Stimulated activated CD8-positive, alpha-beta memory T cell treated with anti-CD3 and anti-CD28 coated beads, Interleukin-15, amount 100 ng/mL, for 4 hours (primary cell): ENCODE data around the gene MCAM.

ENCODE experiments used
- DNase-seq, 2 donors: peaks; one replicate each; pipeline ENCODE4 v3.0.0-alpha.2; 2020; ENCODE audit warnings: low read depth in 2 of 2

The MCAM gene, protein sequence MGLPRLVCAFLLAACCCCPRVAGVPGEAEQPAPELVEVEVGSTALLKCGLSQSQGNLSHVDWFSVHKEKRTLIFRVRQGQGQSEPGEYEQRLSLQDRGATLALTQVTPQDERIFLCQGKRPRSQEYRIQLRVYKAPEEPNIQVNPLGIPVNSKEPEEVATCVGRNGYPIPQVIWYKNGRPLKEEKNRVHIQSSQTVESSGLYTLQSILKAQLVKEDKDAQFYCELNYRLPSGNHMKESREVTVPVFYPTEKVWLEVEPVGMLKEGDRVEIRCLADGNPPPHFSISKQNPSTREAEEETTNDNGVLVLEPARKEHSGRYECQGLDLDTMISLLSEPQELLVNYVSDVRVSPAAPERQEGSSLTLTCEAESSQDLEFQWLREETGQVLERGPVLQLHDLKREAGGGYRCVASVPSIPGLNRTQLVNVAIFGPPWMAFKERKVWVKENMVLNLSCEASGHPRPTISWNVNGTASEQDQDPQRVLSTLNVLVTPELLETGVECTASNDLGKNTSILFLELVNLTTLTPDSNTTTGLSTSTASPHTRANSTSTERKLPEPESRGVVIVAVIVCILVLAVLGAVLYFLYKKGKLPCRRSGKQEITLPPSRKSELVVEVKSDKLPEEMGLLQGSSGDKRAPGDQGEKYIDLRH

DNA sequence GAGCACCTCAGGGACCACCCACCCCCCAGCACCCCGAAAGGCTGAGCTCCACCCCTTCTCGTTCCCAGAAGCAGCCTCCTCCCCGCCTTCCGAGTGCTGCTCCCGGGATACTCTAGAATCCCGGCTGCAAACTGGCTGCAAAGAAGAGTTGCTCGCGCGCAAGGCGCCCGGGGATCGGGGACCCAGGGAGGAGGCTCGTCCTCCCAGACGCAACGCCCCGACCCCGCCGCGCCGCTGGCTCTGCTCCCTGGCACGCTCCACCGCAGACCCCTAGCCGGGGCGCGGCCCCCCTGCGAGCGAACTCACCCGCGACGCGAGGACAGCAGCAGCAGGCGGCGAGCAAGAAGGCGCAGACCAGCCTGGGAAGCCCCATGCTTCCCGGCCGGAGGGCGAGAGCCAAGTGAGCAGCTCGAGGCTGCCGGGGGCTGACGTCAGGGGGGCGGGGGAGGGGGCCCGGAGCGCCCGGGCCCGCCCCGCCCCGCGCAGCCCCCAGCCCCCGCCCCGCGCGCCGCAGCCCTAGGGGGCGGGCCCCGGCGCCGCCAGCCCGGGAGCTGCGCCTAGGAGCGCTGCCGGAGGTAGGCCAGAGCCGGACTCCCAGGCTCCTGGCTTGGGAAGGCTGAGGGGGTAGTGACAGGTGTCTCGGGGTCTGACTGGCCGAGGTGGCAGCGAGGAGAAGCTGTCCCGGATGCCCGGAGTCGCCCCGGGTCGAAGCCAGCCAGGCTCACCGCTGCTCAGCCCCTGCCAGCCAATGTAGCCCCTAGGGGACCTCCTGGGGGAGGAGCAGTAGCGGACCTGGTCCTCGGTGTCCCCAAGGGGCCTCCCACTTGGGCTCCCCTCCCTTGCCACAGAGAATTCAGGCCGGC is at the start of gene MCAM:
Gene MCAM (minus strand): TSS at position 402 of the 863 bp plus-strand sequence. CDS start 29 bp downstream, at position 373.
- DNase-seq: no peak

DNA sequence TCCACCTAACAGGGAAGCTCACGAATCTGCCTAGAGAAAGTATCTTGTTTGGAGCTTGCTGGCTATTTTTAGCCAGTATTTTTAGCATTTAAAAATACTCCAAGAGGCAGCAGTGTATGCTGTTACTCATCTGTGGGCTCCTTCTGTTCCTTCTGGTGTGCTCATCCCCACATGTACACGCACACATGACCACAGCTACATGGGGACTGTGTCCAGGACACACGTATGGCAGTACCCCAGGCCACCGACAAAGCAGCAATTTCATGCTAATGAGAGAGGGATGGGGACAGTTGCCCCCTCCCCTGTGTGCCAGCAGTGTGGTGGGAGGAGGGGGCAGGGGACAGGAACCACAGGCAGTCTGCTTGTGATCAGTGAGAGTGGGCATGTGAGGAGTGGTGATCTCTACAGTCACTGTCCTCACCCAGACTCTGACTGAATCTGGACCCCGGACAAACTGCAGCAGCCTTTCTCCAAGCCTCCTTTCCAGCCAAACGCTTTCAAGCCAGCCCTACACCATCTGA is 48.2 kb upstream of the MCAM start:
- DNase-seq: no peak

DNA sequence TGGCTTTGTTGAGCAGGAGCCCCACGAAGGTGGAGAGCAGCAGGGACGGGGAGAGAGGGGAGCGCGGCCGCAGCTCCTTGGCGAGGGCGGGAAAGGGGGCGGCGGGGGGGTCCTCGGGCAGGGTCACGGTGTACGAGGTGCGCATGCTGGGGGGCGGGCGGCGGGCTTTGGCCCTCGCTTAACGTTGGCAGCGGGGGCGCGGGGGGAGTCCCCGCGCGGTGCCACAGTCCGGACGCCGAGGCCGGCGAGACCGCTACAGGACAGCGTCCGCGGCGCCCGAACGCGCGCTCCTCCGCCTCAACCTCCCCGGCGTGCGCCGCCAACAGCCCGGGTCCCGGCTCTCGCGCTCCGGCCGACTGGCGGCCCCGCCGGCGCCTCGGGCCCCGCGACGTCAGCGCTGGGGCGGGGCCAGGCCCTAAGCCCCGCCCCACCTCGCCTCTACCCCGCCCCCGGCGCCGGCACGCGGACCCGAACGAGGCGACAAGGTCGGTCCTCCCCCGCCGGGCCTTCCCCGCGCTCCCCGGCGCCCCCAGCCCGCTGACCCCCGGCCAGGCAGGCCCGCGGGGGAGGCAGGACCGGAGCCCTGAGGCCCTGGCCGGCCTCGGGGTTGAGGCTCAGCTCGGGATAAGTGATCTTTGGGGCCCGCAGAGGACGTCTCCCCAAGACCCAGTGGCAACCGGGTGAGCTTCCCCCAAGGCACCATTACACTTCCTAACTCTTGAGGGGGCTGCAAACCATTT is 47.1 kb upstream of the MCAM start:
- peak; percentile 25 to 32 for DNase-seq

DNA sequence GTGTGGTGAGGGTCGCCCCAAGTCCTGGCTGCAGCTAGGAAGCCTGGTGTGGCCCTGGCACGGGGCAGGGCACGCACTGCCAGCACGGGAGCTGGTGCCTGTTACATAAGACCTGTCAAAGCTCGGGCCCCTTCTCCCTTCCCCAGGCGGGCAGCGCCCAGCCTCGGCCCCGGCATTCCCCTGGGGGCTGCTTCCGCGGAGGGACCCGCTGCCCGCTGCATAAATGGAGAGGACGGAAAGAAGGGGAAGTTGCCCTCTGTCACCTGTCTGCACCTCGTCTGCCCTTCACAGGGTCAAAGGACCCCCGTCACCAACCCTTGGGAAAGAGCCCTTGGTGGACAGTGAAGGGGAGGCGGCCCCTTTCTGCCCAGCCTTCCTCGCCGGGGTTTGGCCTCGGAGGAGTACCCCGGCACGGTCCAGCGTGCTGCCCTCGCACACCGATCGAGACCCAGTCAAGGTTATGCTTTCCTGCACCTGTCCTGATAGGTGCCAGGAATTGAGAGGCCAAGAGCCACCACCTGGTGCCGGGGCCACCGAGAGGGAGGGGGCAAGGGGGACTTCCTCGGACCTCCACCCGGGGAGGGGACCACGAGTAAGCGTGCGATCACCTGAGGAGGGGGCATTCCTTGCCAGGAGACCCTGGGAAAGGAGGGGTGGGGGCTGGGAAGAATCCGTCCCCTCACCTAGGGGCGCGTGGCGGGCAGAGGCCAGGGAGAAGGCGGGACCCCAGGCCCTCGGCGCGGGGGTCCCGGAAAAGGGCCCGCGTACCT is 46.3 kb upstream of the MCAM start:
- DNase-seq: no peak

DNA sequence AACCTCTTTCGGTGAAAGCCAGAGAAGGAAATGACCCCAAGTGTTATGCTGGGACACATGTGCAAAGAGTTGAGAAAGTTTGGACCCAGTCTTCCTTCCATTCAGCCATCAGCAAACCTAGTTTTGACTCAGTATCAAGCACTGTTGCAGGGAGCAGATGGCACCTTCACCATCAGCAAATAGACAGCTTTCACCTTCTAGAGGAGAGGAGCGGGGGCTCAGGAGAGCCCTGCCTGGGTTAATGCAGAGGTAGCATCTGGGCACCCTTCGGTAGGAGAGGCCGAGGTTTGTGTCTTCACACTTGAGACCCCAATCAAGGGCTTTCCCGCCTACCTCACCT is 45.8 kb upstream of the MCAM start:
- no peak for DNase-seq

GRCh38 chr11:119361941-119362725 is 45.2 kb upstream of the MCAM start:
- DNase-seq: no peak

DNA sequence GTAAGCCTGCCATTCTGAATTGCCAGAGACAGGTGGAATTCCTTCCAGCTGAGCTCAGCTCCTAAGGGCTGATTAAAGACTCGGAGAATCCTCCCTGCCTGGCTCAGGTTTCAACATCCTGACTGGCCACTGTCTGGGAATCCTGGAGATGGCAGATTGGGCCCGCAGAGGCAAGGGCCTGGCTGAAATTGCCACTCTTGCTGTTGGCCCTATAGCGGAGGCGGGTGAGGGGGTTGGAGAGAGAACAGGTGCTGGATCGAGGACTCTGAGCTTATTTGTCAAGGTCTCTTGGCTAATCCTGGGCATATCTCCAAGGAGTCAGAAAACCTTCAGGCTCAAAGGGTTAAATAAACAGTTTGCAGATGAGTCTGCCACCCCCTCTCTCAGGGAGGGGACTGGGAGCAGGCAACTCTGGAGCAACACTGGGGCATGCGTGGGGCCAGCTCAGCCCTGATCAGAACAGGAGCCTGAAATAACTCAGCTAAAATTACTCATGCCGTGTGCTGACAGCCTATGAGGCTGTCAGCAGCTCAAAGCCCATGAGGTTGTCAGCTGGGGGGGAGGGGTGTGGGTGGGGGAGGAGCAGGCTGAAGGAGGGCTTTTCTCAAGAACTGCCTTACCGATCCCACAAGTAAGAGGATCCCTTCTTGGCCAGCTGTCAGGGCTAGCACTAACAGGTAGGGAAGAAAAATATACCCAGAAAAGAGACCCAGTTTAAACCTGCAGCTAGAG is 44.3 kb upstream of the MCAM start:
- DNase-seq: no peak

- no peak for DNase-seq
These were observed 42.7 kb upstream of the MCAM start for GRCh38 chr11:119359365-119360214.

DNA sequence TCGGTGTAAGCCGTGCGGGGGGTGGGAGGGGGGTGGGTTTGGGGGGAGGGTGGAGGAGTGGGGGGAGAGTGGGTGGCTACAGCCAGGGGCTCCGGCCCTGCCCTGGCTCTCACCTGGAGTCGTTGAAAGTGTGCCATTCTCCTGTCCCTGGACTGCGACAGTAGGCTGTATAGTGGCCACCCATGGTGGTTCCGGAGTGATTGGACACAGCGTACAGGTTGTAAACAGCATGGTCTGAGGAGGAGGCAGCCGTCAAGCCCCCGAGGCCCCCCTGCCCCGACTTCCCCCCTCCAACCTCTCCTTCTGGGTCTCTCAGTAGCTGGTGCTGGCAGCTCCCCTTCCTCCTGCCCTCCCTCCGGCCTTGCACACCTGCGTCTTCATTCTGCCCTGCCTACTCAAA is 40.1 kb upstream of the MCAM start:
- DNase-seq: no peak

- peak in 1 of 2 donors; percentile 32 for DNase-seq
These were observed 39.6 kb upstream of the MCAM start for GRCh38 chr11:119356349-119357031.

- DNase-seq: no peak
These were observed 38.3 kb upstream of the MCAM start for GRCh38 chr11:119355091-119355843.

- DNase-seq: no peak
These were observed 35.9 kb upstream of the MCAM start for GRCh38 chr11:119352857-119353260.

DNA sequence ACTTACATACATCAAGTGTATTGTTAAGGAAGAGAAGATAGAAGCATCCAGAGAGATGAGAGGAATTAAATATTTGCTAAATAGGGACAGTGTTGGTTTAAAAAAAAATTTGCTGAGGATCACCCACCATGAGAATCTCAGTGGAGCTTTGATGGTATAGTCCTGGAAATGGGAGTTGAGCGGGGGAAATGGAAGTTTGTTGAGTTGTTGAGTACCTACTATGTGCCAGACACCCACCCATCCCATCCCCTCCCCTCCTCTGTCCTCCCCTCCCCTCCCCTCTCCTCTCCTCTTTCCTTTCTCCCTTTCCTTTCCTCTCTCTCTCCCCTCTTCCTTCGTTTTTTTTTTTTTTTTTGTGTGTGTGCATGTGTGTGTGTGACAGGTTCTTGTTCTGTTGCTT is 34.3 kb upstream of the MCAM start:
- no peak for DNase-seq

GRCh38 chr11:119350302-119350701 is 33.4 kb upstream of the MCAM start:
- no peak for DNase-seq

- DNase-seq: no peak
These were observed 31.1 kb upstream of the MCAM start for GRCh38 chr11:119347940-119348605.

- DNase-seq: no peak
These were observed 30.3 kb upstream of the MCAM start for GRCh38 chr11:119347242-119347641.
